H1 (cell line): Measurements from ENCODE around the gene HINT2. TPM values are rescaled to one million over a fixed set of nuclear protein-coding genes. Genes with fewer than 3 reads are reported as not detected.

Experiments
- CTCF ChIA-PET: fragments of 300-600 bp; sonication (Branson Sonifier 250); formaldehyde crosslinking; loops from one replicate; lab custom pipeline; 2021; ENCODE audit not compliant: partially characterized antibody; lab: Charles Lee
- POLR2A ChIA-PET: fragments of 300-600 bp; sonication (Branson Sonifier 250); formaldehyde crosslinking; loops from one replicate; lab custom pipeline; 2021; ENCODE audit warnings: inconsistent platforms; ENCODE audit not compliant: partially characterized antibody; lab: Charles Lee
- DNase-seq, 2 experiments: peaks; one replicate each; pipeline versions ENCODE4 v3.0.0 to v3.0.0-alpha.2; 2010 to 2022; ENCODE audit warnings: low spot score in 2 of 2, low read depth in 1 of 2, mixed read lengths in 1 of 2
- FAIRE-seq: peaks from 2 replicates; lab custom pipeline; 2011; peaks lifted over from hg19 to GRCh38; lab: Jason Lieb, UNC
- H2AFZ ChIP-seq: 2 replicates; pipeline ENCODE4 v1.8.1; 2012; ENCODE audit warnings: low read length, inconsistent platforms
- H2AK5ac ChIP-seq: 2 replicates; pipeline ENCODE4 v1.6.1; 2013; ENCODE audit warnings: low read depth, low read length
- H2BK120ac ChIP-seq: replicated peaks from 2 replicates; pipeline ENCODE3; 2013; ENCODE audit warnings: low read depth, low read length, inconsistent platforms
- H2BK12ac ChIP-seq: 2 replicates; pipeline ENCODE4 v1.6.1; 2013; ENCODE audit warnings: low read depth, low read length
- H2BK15ac ChIP-seq: 2 replicates; pipeline ENCODE4 v1.6.1; 2013; ENCODE audit warnings: low read length
- H2BK20ac ChIP-seq: 2 replicates; pipeline ENCODE4 v1.6.1; 2013; ENCODE audit warnings: low read length
- H2BK5ac ChIP-seq: 2 replicates; pipeline ENCODE4 v1.6.1; 2013; ENCODE audit warnings: low read depth, low read length
- H3K14ac ChIP-seq: 2 replicates; pipeline ENCODE4 v1.6.1; 2013; ENCODE audit warnings: inconsistent platforms; ENCODE audit not compliant: insufficient read length
- H3K18ac ChIP-seq: 2 replicates; pipeline ENCODE4 v1.6.1; 2013; ENCODE audit warnings: low read length; ENCODE audit errors: extremely low read depth
- H3K23ac ChIP-seq: 2 replicates; pipeline ENCODE4 v1.6.1; 2013; ENCODE audit warnings: inconsistent platforms; ENCODE audit not compliant: insufficient read length
- H3K23me2 ChIP-seq: 2 replicates; pipeline ENCODE4 v1.6.1; 2013; ENCODE audit warnings: low read depth, low read length
- H3K27ac ChIP-seq: 2 replicates; pipeline ENCODE4 v1.6.1; 2011; ENCODE audit warnings: low read depth, low read length, inconsistent platforms
- H3K27me3 ChIP-seq, 4 experiments: replicated peaks in 1 of 4; 1 replicate in 1 of 4; 2 replicates in 3 of 4; pipeline versions ENCODE4 v1.6.1 to v1.8.1; 2011 to 2013; ENCODE audit warnings: low read length in 3 of 4, mild to moderate bottlenecking in 3 of 4, inconsistent platforms in 2 of 4, mixed read lengths in 2 of 4, moderate library complexity in 1 of 4; ENCODE audit not compliant: control insufficient read depth in 3 of 4, insufficient read depth in 3 of 4; ENCODE audit errors: extremely low read depth in 1 of 4
- H3K36me3 ChIP-seq, 4 experiments: 2 replicates each; pipeline versions ENCODE4 v1.6.1 to v1.8.1; 2011 to 2013; ENCODE audit warnings: mild to moderate bottlenecking in 4 of 4, low read length in 3 of 4, moderate library complexity in 2 of 4, control low read depth in 1 of 4, inconsistent platforms in 1 of 4; ENCODE audit not compliant: insufficient read depth in 4 of 4, control insufficient read depth in 2 of 4
- H3K4ac ChIP-seq: replicated peaks from 2 replicates; pipeline ENCODE3; 2013; ENCODE audit warnings: low read length, low read depth, mixed read lengths, inconsistent platforms; ENCODE audit not compliant: insufficient read length
- H3K4me1 ChIP-seq, 4 experiments: replicated peaks in 1 of 4; 1 replicate in 1 of 4; 2 replicates in 3 of 4; pipeline versions ENCODE4 v1.6.1 to v1.8.1; 2011 to 2013; ENCODE audit warnings: low read length in 3 of 4, inconsistent platforms in 2 of 4, mixed read lengths in 1 of 4; ENCODE audit not compliant: insufficient read depth in 4 of 4, control insufficient read depth in 3 of 4
- H3K4me2 ChIP-seq, 2 experiments: 2 replicates each; pipeline versions ENCODE4 v1.6.1 to v1.8.1; 2011 to 2013; ENCODE audit warnings: low read depth in 2 of 2, low read length in 2 of 2, control low read depth in 1 of 2, inconsistent platforms in 1 of 2, mild to moderate bottlenecking in 1 of 2; ENCODE audit not compliant: insufficient read depth in 1 of 2
- H3K4me3 ChIP-seq, 4 experiments: fragments of 200-600, 300-600 bp in 1 of 4; sonication (generic), shearing (Covaris generic), sonication (Bioruptor Twin) in 1 of 4; 2 replicates each; pipeline versions ENCODE4 v1.5.1 to v1.8.1; 2011 to 2016; ENCODE audit warnings: low read length in 4 of 4, low read depth in 3 of 4, control low read depth in 2 of 4, inconsistent platforms in 2 of 4, mild to moderate bottlenecking in 2 of 4, mixed read lengths in 1 of 4, moderate library complexity in 1 of 4; ENCODE audit not compliant: insufficient read depth in 2 of 4; ENCODE audit errors: extremely low read depth in 1 of 4
- H3K56ac ChIP-seq: replicated peaks from 2 replicates; pipeline ENCODE3; 2013; ENCODE audit warnings: low read depth, mild to moderate bottlenecking, mixed read lengths, low read length, inconsistent platforms; ENCODE audit not compliant: insufficient read length
- H3K79me1 ChIP-seq: 2 replicates; pipeline ENCODE4 v1.6.1; 2013; ENCODE audit warnings: low read depth, low read length, control low read depth
- H3K79me2 ChIP-seq, 2 experiments: 2 replicates each; pipeline versions ENCODE4 v1.6.1 to v1.8.1; 2012 to 2013; ENCODE audit warnings: low read length in 2 of 2, mild to moderate bottlenecking in 2 of 2, inconsistent platforms in 1 of 2; ENCODE audit not compliant: insufficient read depth in 2 of 2, control insufficient read depth in 1 of 2
- H3K9ac ChIP-seq, 4 experiments: replicated peaks in 1 of 4; 1 replicate in 1 of 4; 2 replicates in 3 of 4; pipeline versions ENCODE4 v1.6.1 to v1.8.1; 2011 to 2013; ENCODE audit warnings: low read depth in 3 of 4, low read length in 3 of 4, control low read depth in 2 of 4, mild to moderate bottlenecking in 2 of 4, moderate library complexity in 2 of 4, inconsistent platforms in 1 of 4; ENCODE audit errors: extremely low read depth in 1 of 4
- H3K9me3 ChIP-seq, 2 experiments: 2 replicates each; pipeline versions ENCODE4 v1.6.1 to v1.8.1; 2012 to 2013; ENCODE audit warnings: mild to moderate bottlenecking in 2 of 2, moderate library complexity in 2 of 2, control low read depth in 1 of 2, inconsistent platforms in 1 of 2, low read depth in 1 of 2, low read length in 1 of 2, mixed read lengths in 1 of 2; ENCODE audit not compliant: insufficient read depth in 2 of 2
- H4K20me1 ChIP-seq, 2 experiments: replicated peaks in 1 of 2; 2 replicates each; pipeline versions ENCODE3 to v1.8.1; 2011 to 2013; ENCODE audit warnings: inconsistent platforms in 2 of 2, low read length in 2 of 2, mild to moderate bottlenecking in 1 of 2; ENCODE audit not compliant: insufficient read depth in 2 of 2, control insufficient read depth in 1 of 2
- H4K5ac ChIP-seq: 2 replicates; pipeline ENCODE4 v1.6.1; 2013; ENCODE audit warnings: low read length, low read depth, mixed read lengths, inconsistent platforms; ENCODE audit not compliant: insufficient read length
- H4K8ac ChIP-seq: 2 replicates; pipeline ENCODE4 v1.8.0; 2013; ENCODE audit warnings: mild to moderate bottlenecking, moderate library complexity, low read length, inconsistent platforms; ENCODE audit not compliant: insufficient read depth; ENCODE audit errors: extremely low read depth
- H4K91ac ChIP-seq: replicated peaks from 2 replicates; pipeline ENCODE3; 2013; ENCODE audit warnings: low read length, mixed read lengths, inconsistent platforms; ENCODE audit not compliant: insufficient read length
- CBX8 ChIP-seq: fragments of 300-800, 300-1000 bp; sonication (generic); IDR thresholded peaks from 2 replicates; pipeline ENCODE4 v1.7.1; 2016; ENCODE audit warnings: low read depth, low read length, borderline replicate concordance
- CTCF ChIP-seq, 3 experiments: IDR thresholded peaks; 1 replicate in 2 of 3; 2 replicates in 1 of 3; pipeline versions ENCODE4 v1.5.1 to v1.6.1; 2011; ENCODE audit warnings: low read length in 3 of 3, mild to moderate bottlenecking in 3 of 3, inconsistent platforms in 2 of 3, low read depth in 1 of 3, moderate library complexity in 1 of 3; ENCODE audit not compliant: insufficient read depth in 1 of 3; ENCODE audit errors: control extremely low read depth in 1 of 3
- EZH2 ChIP-seq: fragments of 200-600 bp; sonication (generic); IDR thresholded peaks from 2 replicates; pipeline ENCODE4 v1.7.1; 2012; ENCODE audit warnings: low read depth, mild to moderate bottlenecking, moderate library complexity, low read length, inconsistent platforms; ENCODE audit not compliant: severe bottlenecking
- KDM1A ChIP-seq: fragments of 200-600, 300-600 bp; sonication (generic); IDR thresholded peaks from 2 replicates; pipeline ENCODE4 v1.7.1; 2016; ENCODE audit warnings: mild to moderate bottlenecking, low read length, borderline replicate concordance
- MAFK ChIP-seq: IDR thresholded peaks from 2 replicates; pipeline ENCODE4 v1.6.1; 2012; ENCODE audit warnings: low read depth, mild to moderate bottlenecking, improper control_type of control experiment, low read length
- MAX ChIP-seq: IDR thresholded peaks from 2 replicates; pipeline ENCODE4 v1.6.1; 2012; ENCODE audit warnings: inconsistent platforms
- NRF1 ChIP-seq: IDR thresholded peaks from 2 replicates; pipeline ENCODE4 v1.6.1; 2011; ENCODE audit warnings: mild to moderate bottlenecking, low read depth, low read length, improper control_type of control experiment
- POU5F1 ChIP-seq: IDR thresholded peaks from 2 replicates; pipeline ENCODE4 v1.6.1; 2011; ENCODE audit warnings: low read depth, mild to moderate bottlenecking, low read length, moderate library complexity
- SIRT6 ChIP-seq: IDR thresholded peaks from one replicate; pipeline ENCODE4 v1.7.1; 2012; ENCODE audit warnings: low read length, inconsistent platforms
- TAF1 ChIP-seq: IDR thresholded peaks from 2 replicates; pipeline ENCODE4 v1.6.1; 2011; ENCODE audit warnings: mild to moderate bottlenecking, low read depth, low read length
- TAF7 ChIP-seq: optimal IDR thresholded peaks from 2 replicates; pipeline ENCODE3; 2011; ENCODE audit warnings: low read depth, mild to moderate bottlenecking, inconsistent platforms, low read length, moderate library complexity, borderline replicate concordance
- ZNF274 ChIP-seq: IDR thresholded peaks from 2 replicates; pipeline ENCODE4 v1.7.0; 2012; ENCODE audit warnings: low read length, borderline replicate concordance; ENCODE audit errors: extremely low read depth
- WGBS, 2 experiments: shearing (Covaris generic) in 1 of 2; methylation state at CpG; one replicate each; pipeline versions ENCODE4 v1.1.6 to v1.1.7; 2013 to 2015; ENCODE audit warnings: low lambda C conversion rate in 2 of 2, mixed read lengths in 2 of 2, inconsistent platforms in 1 of 2, low coverage in 1 of 2, missing lambda C conversion rate in 1 of 2; ENCODE audit not compliant: insufficient replicate concordance in 2 of 2, insufficient coverage in 1 of 2, insufficient read length in 1 of 2; ENCODE audit errors: extremely low coverage in 1 of 2, missing lambda C conversion rate in 1 of 2; 5-methylcytosine and 5-hydroxymethylcytosine counted together
- polyA plus RNA-seq, 7 experiments: library from polyadenylated mRNA; depleted of rRNA in 3 of 7; stranded (reverse) in 5 of 7; unstranded in 2 of 7; fragments of >200 nt in 5 of 7; fragments of 200-250 nt in 2 of 7; gene quantifications; 1 replicate in 5 of 7; 2 replicates in 1 of 7; 4 replicates in 1 of 7; pipeline versions ENCODE4 v1.2.1 to v1.2.3, GENCODE V29; 2011 to 2013; ENCODE audit warnings: missing spikeins in 2 of 7, mixed read lengths in 2 of 7
- total RNA-seq: library from RNA; stranded (reverse); fragmentation: NEBNext Ultra II Directional; extraction: Animal tissue kit (Norgen Biotek cat#: 25700); gene quantifications from 2 replicates; pipeline ENCODE4 v1.2.1, GENCODE V29; 2021

HINT2 gene
- total and polyA plus RNA-seq, 2 of the 8 experiments (the other 6 are each of a cell fraction or from before 2014, with no cell fraction given): 32.1 to 51.2 TPM

GRCh38 chr9:35800530-35800929 lies 14.3 kb downstream of the HINT2 start:
- ChIA-PET POLR2A (no interaction called here), CTCF (interaction anchor here (1.3 to 4.8 kb wide), 4 partner anchors 11 to 35 kb away, joined by 5 to 18 read pairs (median 9); partner anchors contain the start of genes HINT2 and SPAG8)
- H3K4ac ChIP-seq: no peak overlapping the region
- H3K79me1 ChIP-seq: no peaks in the 10 kb centered on the region
- H3K36me3 ChIP-seq: peaks cover 0 to 4% (median 0%) of the 10 kb centered on the region in 4 experiments; a peak in 3 of 8 replicates
- no peaks in the 10 kb centered on the region for H3K4me1 ChIP-seq
- no peak overlapping the region for H2AK5ac ChIP-seq
- no peak overlapping the region for H4K91ac ChIP-seq
- H2BK5ac ChIP-seq: no peak overlapping the region
- 89% methylated on average over 7 of the region's 7 CpGs; no CpG with 5 or more reads in 1 of the 2 experiments for WGBS, 2 experiments
- no peak overlapping the region for H3K23ac ChIP-seq
- H2BK20ac ChIP-seq: no peak overlapping the region
- no peak overlapping the region for H3K27ac ChIP-seq
- H3K18ac ChIP-seq: no peak overlapping the region
- no peak overlapping the region for H3K14ac ChIP-seq
- H3K79me2 ChIP-seq: no peaks in the 10 kb centered on the region
- DNase-seq (no peak), FAIRE-seq (no peak)
- H3K9ac ChIP-seq: no peak overlapping the region
- H2BK15ac ChIP-seq: no peak overlapping the region
- H2BK120ac ChIP-seq: no peak overlapping the region
- H2AFZ ChIP-seq: no peak overlapping the region
- no peak overlapping the region for H4K5ac ChIP-seq
- H4K8ac ChIP-seq: no peak overlapping the region
- no peak overlapping the region for H2BK12ac ChIP-seq
- no peaks in the 10 kb centered on the region for H3K9me3 ChIP-seq
- H3K27me3 ChIP-seq: no peaks in the 10 kb centered on the region
- H3K23me2 ChIP-seq: no peaks in the 10 kb centered on the region; the same call in 1 of the 2 replicates
- no peak overlapping the region for H3K56ac ChIP-seq
- no peak overlapping the region for H3K4me2 ChIP-seq
- no peak overlapping the region for H3K4me3 ChIP-seq
- H4K20me1 ChIP-seq: peaks cover 0 to 2% of the 10 kb centered on the region in 2 experiments
- no peak for TF ChIP-seq NRF1
- TF ChIP-seq KDM1A: no peak
- no peak for TF ChIP-seq TAF7
- no peak for TF ChIP-seq TAF1
- no peak for TF ChIP-seq POU5F1
- no peak for TF ChIP-seq ZNF274
- TF ChIP-seq CTCF (IDR thresholded peaks at IDR 0.05; ENCODE audit: control extremely low read depth in 1 of 3, insufficient read depth in 1 of 3, low read depth in 1 of 3, low read length in 3 of 3): no peak
- no peak for TF ChIP-seq MAX
- TF ChIP-seq EZH2: no peak
- no peak for TF ChIP-seq CBX8
- TF ChIP-seq SIRT6: no peak
- TF ChIP-seq MAFK: no peak
